IPS-20b (cell line): Measurements from ENCODE around the gene SRSF7.
"Not testable (repeated sequence)": the region's sequence is repeated elsewhere in the genome, so short reads cannot be mapped to it uniquely, and the experiment has no call there.

Source experiments
- H3K27ac ChIP-seq: one replicate; pipeline ENCODE4 v1.5.1; 2013; ENCODE audit warnings: low read length
- H3K27me3 ChIP-seq: 2 replicates; pipeline ENCODE4 v1.6.1; 2013; ENCODE audit warnings: mild to moderate bottlenecking, low read length, inconsistent platforms; ENCODE audit not compliant: insufficient read depth
- H3K36me3 ChIP-seq: 2 replicates; pipeline ENCODE4 v1.6.1; 2013; ENCODE audit warnings: low read depth, mild to moderate bottlenecking, inconsistent platforms, low read length, moderate library complexity; ENCODE audit not compliant: insufficient read depth
- H3K4me1 ChIP-seq: 2 replicates; pipeline ENCODE4 v1.6.1; 2013; ENCODE audit warnings: mild to moderate bottlenecking, control low read depth, inconsistent platforms, low read length, moderate library complexity; ENCODE audit not compliant: insufficient read depth
- H3K4me3 ChIP-seq: 2 replicates; pipeline ENCODE4 v1.5.1; 2013; ENCODE audit warnings: mild to moderate bottlenecking, low read length, inconsistent platforms
- H3K9ac ChIP-seq: 2 replicates; pipeline ENCODE4 v1.6.1; 2013; ENCODE audit warnings: low read depth, mild to moderate bottlenecking, inconsistent platforms, low read length, moderate library complexity
- H3K9me3 ChIP-seq: 2 replicates; pipeline ENCODE4 v1.6.1; 2013; ENCODE audit warnings: mild to moderate bottlenecking, low read depth, low read length, inconsistent platforms; ENCODE audit not compliant: insufficient read depth

Gene SRSF7

GRCh38 chr2:38709567-38710194 lies 41.5 kb downstream of the SRSF7 start:
- Histone ChIP-seq H3K9ac (no peak overlapping the region), H3K36me3 (peaks cover 3% of the 10 kb centered on the region; the same call in 1 of the 2 replicates), H3K27me3 (no peaks in the 10 kb centered on the region), H3K4me1 (0 out of 2 replicates have a peak, but pooled peaks cover 3% of the 10 kb centered on the region), H3K4me3 (no peak overlapping the region), H3K27ac (no peak overlapping the region), H3K9me3 (no peaks in the 10 kb centered on the region)

- no peak overlapping the region for H3K9ac ChIP-seq
- no peak overlapping the region for H3K4me3 ChIP-seq
- 0 out of 2 replicates have a peak, but pooled peaks cover 3% of the 10 kb centered on the region for H3K4me1 ChIP-seq
- H3K27ac ChIP-seq = peak overlapping the region; percentile 28
- peaks cover 3% of the 10 kb centered on the region; the same call in 1 of the 2 replicates for H3K36me3 ChIP-seq
- no peaks in the 10 kb centered on the region for H3K27me3 ChIP-seq
- H3K9me3 ChIP-seq = no peaks in the 10 kb centered on the region
Measured at GRCh38 chr2:38708900-38709566, 42.1 kb downstream of the SRSF7 start.

DNA sequence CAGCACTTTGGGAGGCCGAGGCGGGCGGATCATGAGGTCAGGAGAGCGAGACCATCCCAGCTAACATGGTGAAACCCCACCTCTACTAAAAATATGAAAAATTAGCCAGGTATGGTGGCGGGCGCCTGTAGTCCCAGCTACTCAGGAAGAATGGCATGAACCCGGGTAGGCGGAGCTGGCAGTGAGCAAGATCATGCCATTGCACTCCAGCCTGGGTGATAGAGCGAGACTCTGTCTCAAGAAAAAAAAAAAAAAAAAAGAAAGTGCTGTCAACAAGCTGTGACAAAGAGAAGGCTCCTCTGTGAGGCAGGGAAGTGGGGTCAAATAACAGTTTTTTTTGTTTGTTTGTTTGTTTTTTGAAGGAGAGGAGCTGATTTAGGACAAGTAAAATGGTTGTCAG lies 42.7 kb downstream of the SRSF7 start:
- not testable (repeated sequence) for H3K27me3 ChIP-seq, H3K9me3 ChIP-seq, H3K4me3 ChIP-seq, H3K27ac ChIP-seq, H3K36me3 ChIP-seq, H3K4me1 ChIP-seq, H3K9ac ChIP-seq

DNA sequence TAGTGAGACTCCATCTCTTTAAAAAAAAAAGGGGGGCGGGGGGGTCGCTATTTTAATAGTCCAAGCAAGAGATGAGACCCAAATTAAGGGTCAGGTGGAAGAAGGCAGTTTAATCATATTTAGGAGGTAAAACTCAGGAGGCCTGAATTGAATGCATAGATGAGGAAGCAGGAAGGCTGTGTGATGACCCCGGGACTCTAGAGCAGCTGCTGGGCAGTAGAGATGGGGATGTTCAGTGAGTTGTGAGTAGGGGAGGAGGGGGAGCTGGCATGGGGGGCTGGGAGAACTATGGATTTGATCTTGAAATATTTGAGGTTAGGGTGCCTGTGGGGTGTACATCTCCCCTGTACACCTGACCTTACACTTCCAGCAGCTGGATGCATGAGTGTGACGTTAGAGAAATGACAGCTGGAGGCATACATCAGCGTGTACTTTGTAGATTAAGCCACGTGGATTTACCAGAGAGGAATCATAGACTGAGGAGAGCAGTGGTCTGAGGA lies 44.3 kb downstream of the SRSF7 start:
- Histone ChIP-seq H3K9me3 (no peaks in the 10 kb centered on the region), H3K27me3 (no peaks in the 10 kb centered on the region), H3K9ac (no peak overlapping the region), H3K4me3 (no peak overlapping the region), H3K27ac (no peak overlapping the region), H3K36me3 (peaks cover 3% of the 10 kb centered on the region; the same call in 1 of the 2 replicates), H3K4me1 (0 out of 2 replicates have a peak, but pooled peaks cover 3% of the 10 kb centered on the region)

- Histone ChIP-seq H3K4me3 (no peak overlapping the region), H3K4me1 (0 out of 2 replicates have a peak, but pooled peaks cover 3% of the 10 kb centered on the region), H3K36me3 (no peaks in the 10 kb centered on the region), H3K27me3 (no peaks in the 10 kb centered on the region), H3K27ac (no peak overlapping the region), H3K9me3 (no peaks in the 10 kb centered on the region), H3K9ac (no peak overlapping the region)
Measured at GRCh38 chr2:38704664-38705063, 46.5 kb downstream of the SRSF7 start.

DNA sequence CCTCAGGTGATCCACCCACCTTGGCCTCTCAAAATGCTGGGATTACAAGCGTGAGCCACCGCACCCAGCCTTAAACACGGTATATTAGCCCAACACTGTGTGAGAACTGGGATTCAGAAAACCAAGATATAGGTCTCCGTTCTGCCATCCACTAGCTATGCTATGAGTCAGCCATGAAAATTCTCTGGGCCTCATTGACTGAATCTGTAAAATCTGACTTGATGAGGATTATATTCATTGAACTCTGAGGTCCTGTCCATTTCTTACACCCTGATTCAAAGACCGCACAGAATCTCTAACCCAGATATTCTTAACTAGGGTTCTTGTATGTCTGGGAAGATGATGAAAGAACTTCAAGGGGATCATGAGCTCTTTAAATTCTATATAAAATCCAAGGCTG lies 47.8 kb downstream of the SRSF7 start:
- H3K9ac ChIP-seq, H3K27ac ChIP-seq, H3K4me3 ChIP-seq, H3K27me3 ChIP-seq, H3K36me3 ChIP-seq, H3K4me1 ChIP-seq, H3K9me3 ChIP-seq: not testable (repeated sequence)

GRCh38 chr2:38702413-38702812 lies 48.7 kb downstream of the SRSF7 start:
- H3K36me3 ChIP-seq = no peaks in the 10 kb centered on the region
- H3K9ac ChIP-seq = no peak overlapping the region
- no peaks in the 10 kb centered on the region for H3K4me1 ChIP-seq
- H3K4me3 ChIP-seq = no peak overlapping the region
- no peaks in the 10 kb centered on the region for H3K9me3 ChIP-seq
- H3K27ac ChIP-seq = no peak overlapping the region
- no peaks in the 10 kb centered on the region for H3K27me3 ChIP-seq

DNA sequence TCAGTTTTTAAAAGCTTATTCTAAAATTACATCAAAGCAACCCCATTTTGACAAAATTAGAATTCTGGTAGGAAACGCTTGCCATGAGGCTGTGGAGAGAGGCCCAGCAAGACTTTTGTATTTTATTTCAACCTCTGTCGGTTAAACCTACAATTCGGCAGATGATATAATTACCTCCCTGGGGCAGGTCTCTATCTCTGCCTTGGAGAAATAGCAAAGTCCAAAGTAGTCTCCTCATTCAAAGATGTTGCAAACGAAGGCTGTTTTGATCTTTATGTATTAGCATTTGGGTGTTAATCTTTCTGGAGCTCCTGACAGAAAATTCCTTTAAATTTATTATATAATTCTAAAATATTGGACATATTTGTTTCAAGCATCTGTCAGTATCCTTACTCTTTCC lies 49.6 kb downstream of the SRSF7 start:
- H3K27me3 ChIP-seq = no peaks in the 10 kb centered on the region
- H3K36me3 ChIP-seq = no peaks in the 10 kb centered on the region
- no peak overlapping the region for H3K9ac ChIP-seq
- H3K9me3 ChIP-seq = no peaks in the 10 kb centered on the region
- H3K4me1 ChIP-seq = no peaks in the 10 kb centered on the region
- no peak overlapping the region for H3K4me3 ChIP-seq
- H3K27ac ChIP-seq = no peak overlapping the region

DNA sequence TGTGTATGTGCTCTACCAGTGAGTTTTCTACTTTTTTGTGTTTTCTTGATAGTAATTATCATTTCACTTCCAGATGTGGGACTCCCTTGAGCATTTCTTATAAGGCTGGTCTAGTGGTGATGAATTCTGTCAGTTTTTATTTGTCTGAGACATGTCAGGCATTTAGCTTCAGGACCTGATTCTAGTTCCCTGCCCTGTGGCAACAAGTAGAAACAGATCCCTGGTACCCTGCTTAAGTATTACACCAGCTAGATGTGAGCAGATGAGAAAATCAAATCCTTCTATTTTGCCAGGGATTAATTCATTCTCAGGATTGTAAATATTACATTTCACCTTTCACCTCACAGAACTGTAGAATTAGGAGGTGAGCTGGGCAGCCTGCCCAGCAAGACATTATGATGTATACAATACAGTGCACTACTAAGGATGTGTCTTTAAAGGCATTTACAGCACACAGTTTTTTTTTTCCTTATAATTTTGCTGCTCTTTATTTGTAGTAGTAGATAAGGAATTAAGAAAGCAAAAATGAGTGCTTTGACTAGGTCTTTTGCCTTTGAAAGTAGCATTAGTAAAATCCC lies 50.2 kb downstream of the SRSF7 start:
- H3K9ac ChIP-seq = no peak overlapping the region
- H3K27me3 ChIP-seq = no peaks in the 10 kb centered on the region
- no peak overlapping the region for H3K4me3 ChIP-seq
- no peaks in the 10 kb centered on the region for H3K9me3 ChIP-seq
- H3K36me3 ChIP-seq = no peaks in the 10 kb centered on the region
- H3K27ac ChIP-seq = no peak overlapping the region
- no peaks in the 10 kb centered on the region for H3K4me1 ChIP-seq

DNA sequence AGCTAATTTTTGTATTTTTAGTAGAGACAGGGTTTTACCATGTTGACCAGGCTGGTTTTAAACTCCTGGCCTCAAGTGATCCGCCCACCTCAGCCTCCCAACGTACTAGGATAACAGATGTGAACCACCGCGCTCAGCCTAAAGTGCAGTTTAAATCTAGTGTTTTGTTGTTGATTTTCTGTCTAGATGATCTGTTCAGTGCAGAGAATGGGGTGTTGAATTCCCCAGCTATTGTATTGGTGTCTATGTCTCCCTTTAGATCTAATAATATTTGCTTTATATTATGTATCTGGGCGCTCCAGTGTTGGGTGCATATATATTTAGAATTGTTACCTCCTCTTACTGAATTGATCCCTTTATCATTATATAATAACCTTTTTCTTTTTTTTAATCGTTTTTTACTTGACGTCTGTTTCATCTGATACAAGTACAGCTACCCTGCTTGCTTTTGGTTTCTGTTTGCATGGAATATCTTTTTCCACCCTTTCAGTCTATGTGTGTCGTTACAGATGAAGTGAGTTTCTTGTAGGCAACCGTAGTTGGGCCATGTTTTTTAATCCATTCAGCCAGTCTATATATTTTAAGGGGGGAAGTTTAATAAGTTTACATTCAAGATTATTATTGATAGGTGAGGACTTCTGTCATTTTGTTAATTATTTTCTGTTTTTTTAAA lies 50.9 kb downstream of the SRSF7 start:
- Histone ChIP-seq H3K9me3 (no peaks in the 10 kb centered on the region), H3K4me3 (no peak overlapping the region), H3K27ac (no peak overlapping the region), H3K4me1 (no peaks in the 10 kb centered on the region), H3K27me3 (no peaks in the 10 kb centered on the region), H3K36me3 (no peaks in the 10 kb centered on the region), H3K9ac (no peak overlapping the region)

DNA sequence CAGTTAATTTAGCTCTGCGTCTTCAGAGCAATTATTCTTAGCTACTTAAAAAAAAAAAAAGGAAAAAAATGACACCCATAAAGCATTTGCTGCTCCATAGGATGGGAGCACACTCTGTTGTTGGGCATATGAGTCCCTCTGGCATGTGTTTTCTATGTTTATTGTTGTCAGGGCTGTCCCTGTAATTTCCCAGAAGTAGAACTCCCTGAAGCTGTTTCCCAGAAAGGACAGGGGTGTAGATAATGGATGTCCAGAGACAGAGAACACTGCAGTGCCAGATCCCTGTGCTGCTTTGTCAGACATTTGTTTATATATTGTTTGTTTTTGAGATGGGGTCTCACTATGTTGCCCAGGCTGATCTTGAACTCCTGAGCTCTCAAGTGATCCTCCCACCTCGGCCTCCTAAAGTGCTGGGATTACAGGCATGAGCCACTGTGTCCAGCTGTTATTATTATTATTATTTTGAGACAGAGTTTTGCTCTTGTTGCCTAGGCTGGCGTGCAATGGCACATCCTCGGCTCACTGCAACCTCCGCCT lies 52.6 kb downstream of the SRSF7 start:
- Histone ChIP-seq H3K9ac (no peak overlapping the region), H3K27ac (no peak overlapping the region), H3K36me3 (no peaks in the 10 kb centered on the region), H3K9me3 (no peaks in the 10 kb centered on the region), H3K4me3 (no peak overlapping the region), H3K27me3 (no peaks in the 10 kb centered on the region), H3K4me1 (no peaks in the 10 kb centered on the region)
